ENCODE measurements around the gene KRT16. TPM values are rescaled to one million over a fixed set of nuclear protein-coding genes. Genes with fewer than 3 reads are reported as not detected.
"Not testable (repeated sequence)": the region's sequence is repeated elsewhere in the genome, so short reads cannot be mapped to it uniquely, and the experiment has no call there.

Gene KRT16
- polyA plus RNA-seq, 5 donors: not detected

GRCh38 chr17:41647940-41648410, 35.4 kb upstream of the KRT16 start:
- peak; percentile 71 to 83 for DNase-seq

GRCh38 chr17:41647038-41647813, 34.7 kb upstream of the KRT16 start:
- no peak for DNase-seq

- DNase-seq: no peak
Observed at GRCh38 chr17:41642252-41643156, 29.9 kb upstream of the KRT16 start.

GRCh38 chr17:41640596-41640995, 28.0 kb upstream of the KRT16 start:
- not testable (repeated sequence) for DNase-seq

GRCh38 chr17:41639492-41640473, 27.2 kb upstream of the KRT16 start:
- no peak for DNase-seq

GRCh38 chr17:41638941-41639340, 26.4 kb upstream of the KRT16 start:
- no peak for DNase-seq

GRCh38 chr17:41638194-41638593, 25.6 kb upstream of the KRT16 start:
- no peak for DNase-seq

GRCh38 chr17:41636652-41637051, 24.1 kb upstream of the KRT16 start:
- no peak for DNase-seq

- DNase-seq: peak; percentile 70 to 84
Observed at GRCh38 chr17:41635121-41636097, 22.8 kb upstream of the KRT16 start.

GRCh38 chr17:41634639-41635038, 22.1 kb upstream of the KRT16 start:
- DNase-seq: no peak

GRCh38 chr17:41633556-41634199, 21.1 kb upstream of the KRT16 start:
- DNase-seq: no peak

GRCh38 chr17:41632482-41633105, 20.0 kb upstream of the KRT16 start:
- DNase-seq: no peak

- DNase-seq: no peak
Observed at GRCh38 chr17:41631898-41632285, 19.3 kb upstream of the KRT16 start.

GRCh38 chr17:41631025-41631897, 18.7 kb upstream of the KRT16 start:
- no peak for DNase-seq

GRCh38 chr17:41629826-41630670, 17.5 kb upstream of the KRT16 start:
- DNase-seq: no peak

GRCh38 chr17:41629316-41629715, 16.7 kb upstream of the KRT16 start:
- DNase-seq: no peak

- not testable (repeated sequence) for DNase-seq
Observed at GRCh38 chr17:41628621-41629255, 16.2 kb upstream of the KRT16 start.

All from right lung (tissue), 5 donors.